H1 (cell line): ENCODE results near the gene ENKD1. TPM values are rescaled to one million over a fixed set of nuclear protein-coding genes. Genes with fewer than 3 reads are reported as not detected.

ENCODE experiments used
- CTCF ChIA-PET: fragments of 300-600 bp; sonication (Branson Sonifier 250); formaldehyde crosslinking; loops from one replicate; lab custom pipeline; 2021; ENCODE audit not compliant: partially characterized antibody; lab: Charles Lee
- POLR2A ChIA-PET: fragments of 300-600 bp; sonication (Branson Sonifier 250); formaldehyde crosslinking; loops from one replicate; lab custom pipeline; 2021; ENCODE audit warnings: inconsistent platforms; ENCODE audit not compliant: partially characterized antibody; lab: Charles Lee
- DNase-seq, 2 experiments: peaks; one replicate each; pipeline versions ENCODE4 v3.0.0 to v3.0.0-alpha.2; 2010 to 2022; ENCODE audit warnings: low spot score in 2 of 2, low read depth in 1 of 2, mixed read lengths in 1 of 2
- FAIRE-seq: peaks from 2 replicates; lab custom pipeline; 2011; peaks lifted over from hg19 to GRCh38; lab: Jason Lieb, UNC
- H2AFZ ChIP-seq: 2 replicates; pipeline ENCODE4 v1.8.1; 2012; ENCODE audit warnings: low read length, inconsistent platforms
- H2AK5ac ChIP-seq: 2 replicates; pipeline ENCODE4 v1.6.1; 2013; ENCODE audit warnings: low read depth, low read length
- H2BK120ac ChIP-seq: replicated peaks from 2 replicates; pipeline ENCODE3; 2013; ENCODE audit warnings: low read depth, low read length, inconsistent platforms
- H2BK12ac ChIP-seq: 2 replicates; pipeline ENCODE4 v1.6.1; 2013; ENCODE audit warnings: low read depth, low read length
- H2BK15ac ChIP-seq: 2 replicates; pipeline ENCODE4 v1.6.1; 2013; ENCODE audit warnings: low read length
- H2BK20ac ChIP-seq: 2 replicates; pipeline ENCODE4 v1.6.1; 2013; ENCODE audit warnings: low read length
- H2BK5ac ChIP-seq: 2 replicates; pipeline ENCODE4 v1.6.1; 2013; ENCODE audit warnings: low read depth, low read length
- H3K14ac ChIP-seq: 2 replicates; pipeline ENCODE4 v1.6.1; 2013; ENCODE audit warnings: inconsistent platforms; ENCODE audit not compliant: insufficient read length
- H3K18ac ChIP-seq: 2 replicates; pipeline ENCODE4 v1.6.1; 2013; ENCODE audit warnings: low read length; ENCODE audit errors: extremely low read depth
- H3K23ac ChIP-seq: 2 replicates; pipeline ENCODE4 v1.6.1; 2013; ENCODE audit warnings: inconsistent platforms; ENCODE audit not compliant: insufficient read length
- H3K23me2 ChIP-seq: 2 replicates; pipeline ENCODE4 v1.6.1; 2013; ENCODE audit warnings: low read depth, low read length
- H3K27ac ChIP-seq: 2 replicates; pipeline ENCODE4 v1.6.1; 2011; ENCODE audit warnings: low read depth, low read length, inconsistent platforms
- H3K27me3 ChIP-seq, 4 experiments: replicated peaks in 1 of 4; 1 replicate in 1 of 4; 2 replicates in 3 of 4; pipeline versions ENCODE4 v1.6.1 to v1.8.1; 2011 to 2013; ENCODE audit warnings: low read length in 3 of 4, mild to moderate bottlenecking in 3 of 4, inconsistent platforms in 2 of 4, mixed read lengths in 2 of 4, moderate library complexity in 1 of 4; ENCODE audit not compliant: control insufficient read depth in 3 of 4, insufficient read depth in 3 of 4; ENCODE audit errors: extremely low read depth in 1 of 4
- H3K36me3 ChIP-seq, 4 experiments: 2 replicates each; pipeline versions ENCODE4 v1.6.1 to v1.8.1; 2011 to 2013; ENCODE audit warnings: mild to moderate bottlenecking in 4 of 4, low read length in 3 of 4, moderate library complexity in 2 of 4, control low read depth in 1 of 4, inconsistent platforms in 1 of 4; ENCODE audit not compliant: insufficient read depth in 4 of 4, control insufficient read depth in 2 of 4
- H3K4ac ChIP-seq: replicated peaks from 2 replicates; pipeline ENCODE3; 2013; ENCODE audit warnings: low read length, low read depth, mixed read lengths, inconsistent platforms; ENCODE audit not compliant: insufficient read length
- H3K4me1 ChIP-seq, 4 experiments: replicated peaks in 1 of 4; 1 replicate in 1 of 4; 2 replicates in 3 of 4; pipeline versions ENCODE4 v1.6.1 to v1.8.1; 2011 to 2013; ENCODE audit warnings: low read length in 3 of 4, inconsistent platforms in 2 of 4, mixed read lengths in 1 of 4; ENCODE audit not compliant: insufficient read depth in 4 of 4, control insufficient read depth in 3 of 4
- H3K4me2 ChIP-seq, 2 experiments: 2 replicates each; pipeline versions ENCODE4 v1.6.1 to v1.8.1; 2011 to 2013; ENCODE audit warnings: low read depth in 2 of 2, low read length in 2 of 2, control low read depth in 1 of 2, inconsistent platforms in 1 of 2, mild to moderate bottlenecking in 1 of 2; ENCODE audit not compliant: insufficient read depth in 1 of 2
- H3K4me3 ChIP-seq, 4 experiments: fragments of 200-600, 300-600 bp in 1 of 4; sonication (generic), shearing (Covaris generic), sonication (Bioruptor Twin) in 1 of 4; 2 replicates each; pipeline versions ENCODE4 v1.5.1 to v1.8.1; 2011 to 2016; ENCODE audit warnings: low read length in 4 of 4, low read depth in 3 of 4, control low read depth in 2 of 4, inconsistent platforms in 2 of 4, mild to moderate bottlenecking in 2 of 4, mixed read lengths in 1 of 4, moderate library complexity in 1 of 4; ENCODE audit not compliant: insufficient read depth in 2 of 4; ENCODE audit errors: extremely low read depth in 1 of 4
- H3K56ac ChIP-seq: replicated peaks from 2 replicates; pipeline ENCODE3; 2013; ENCODE audit warnings: low read depth, mild to moderate bottlenecking, mixed read lengths, low read length, inconsistent platforms; ENCODE audit not compliant: insufficient read length
- H3K79me1 ChIP-seq: 2 replicates; pipeline ENCODE4 v1.6.1; 2013; ENCODE audit warnings: low read depth, low read length, control low read depth
- H3K79me2 ChIP-seq, 2 experiments: 2 replicates each; pipeline versions ENCODE4 v1.6.1 to v1.8.1; 2012 to 2013; ENCODE audit warnings: low read length in 2 of 2, mild to moderate bottlenecking in 2 of 2, inconsistent platforms in 1 of 2; ENCODE audit not compliant: insufficient read depth in 2 of 2, control insufficient read depth in 1 of 2
- H3K9ac ChIP-seq, 4 experiments: replicated peaks in 1 of 4; 1 replicate in 1 of 4; 2 replicates in 3 of 4; pipeline versions ENCODE4 v1.6.1 to v1.8.1; 2011 to 2013; ENCODE audit warnings: low read depth in 3 of 4, low read length in 3 of 4, control low read depth in 2 of 4, mild to moderate bottlenecking in 2 of 4, moderate library complexity in 2 of 4, inconsistent platforms in 1 of 4; ENCODE audit errors: extremely low read depth in 1 of 4
- H3K9me3 ChIP-seq, 2 experiments: 2 replicates each; pipeline versions ENCODE4 v1.6.1 to v1.8.1; 2012 to 2013; ENCODE audit warnings: mild to moderate bottlenecking in 2 of 2, moderate library complexity in 2 of 2, control low read depth in 1 of 2, inconsistent platforms in 1 of 2, low read depth in 1 of 2, low read length in 1 of 2, mixed read lengths in 1 of 2; ENCODE audit not compliant: insufficient read depth in 2 of 2
- H4K20me1 ChIP-seq, 2 experiments: replicated peaks in 1 of 2; 2 replicates each; pipeline versions ENCODE3 to v1.8.1; 2011 to 2013; ENCODE audit warnings: inconsistent platforms in 2 of 2, low read length in 2 of 2, mild to moderate bottlenecking in 1 of 2; ENCODE audit not compliant: insufficient read depth in 2 of 2, control insufficient read depth in 1 of 2
- H4K5ac ChIP-seq: 2 replicates; pipeline ENCODE4 v1.6.1; 2013; ENCODE audit warnings: low read length, low read depth, mixed read lengths, inconsistent platforms; ENCODE audit not compliant: insufficient read length
- H4K8ac ChIP-seq: 2 replicates; pipeline ENCODE4 v1.8.0; 2013; ENCODE audit warnings: mild to moderate bottlenecking, moderate library complexity, low read length, inconsistent platforms; ENCODE audit not compliant: insufficient read depth; ENCODE audit errors: extremely low read depth
- H4K91ac ChIP-seq: replicated peaks from 2 replicates; pipeline ENCODE3; 2013; ENCODE audit warnings: low read length, mixed read lengths, inconsistent platforms; ENCODE audit not compliant: insufficient read length
- BRCA1 ChIP-seq: IDR thresholded peaks from 2 replicates; pipeline ENCODE4 v1.6.1; 2012; ENCODE audit warnings: low read depth, low read length, improper control_type of control experiment
- GTF2F1 ChIP-seq: IDR thresholded peaks from 2 replicates; pipeline ENCODE4 v1.6.1; 2012; ENCODE audit warnings: low read depth, low read length, improper control_type of control experiment, borderline replicate concordance
- RBBP5 ChIP-seq: IDR thresholded peaks from 2 replicates; pipeline ENCODE4 v1.7.1; 2012; ENCODE audit warnings: low read depth, mild to moderate bottlenecking, inconsistent platforms, low read length, moderate library complexity, borderline replicate concordance
- SAP30 ChIP-seq: fragments of 300-600 bp; sonication (generic); IDR thresholded peaks from 2 replicates; pipeline ENCODE4 v1.7.1; 2012; ENCODE audit warnings: low read length, moderate library complexity, mild to moderate bottlenecking, inconsistent platforms; ENCODE audit not compliant: insufficient read depth, insufficient replicate concordance
- SP1 ChIP-seq: IDR thresholded peaks from 2 replicates; pipeline ENCODE4 v1.6.1; 2011; ENCODE audit warnings: low read depth, low read length
- TCF12 ChIP-seq: IDR thresholded peaks from 2 replicates; pipeline ENCODE4 v1.6.1; 2011; ENCODE audit warnings: low read depth, mild to moderate bottlenecking, low read length
- WGBS, 2 experiments: shearing (Covaris generic) in 1 of 2; methylation state at CpG; one replicate each; pipeline versions ENCODE4 v1.1.6 to v1.1.7; 2013 to 2015; ENCODE audit warnings: low lambda C conversion rate in 2 of 2, mixed read lengths in 2 of 2, inconsistent platforms in 1 of 2, low coverage in 1 of 2, missing lambda C conversion rate in 1 of 2; ENCODE audit not compliant: insufficient replicate concordance in 2 of 2, insufficient coverage in 1 of 2, insufficient read length in 1 of 2; ENCODE audit errors: extremely low coverage in 1 of 2, missing lambda C conversion rate in 1 of 2; 5-methylcytosine and 5-hydroxymethylcytosine counted together
- polyA plus RNA-seq, 7 experiments: library from polyadenylated mRNA; depleted of rRNA in 3 of 7; stranded (reverse) in 5 of 7; unstranded in 2 of 7; fragments of >200 nt in 5 of 7; fragments of 200-250 nt in 2 of 7; gene quantifications; 1 replicate in 5 of 7; 2 replicates in 1 of 7; 4 replicates in 1 of 7; pipeline versions ENCODE4 v1.2.1 to v1.2.3, GENCODE V29; 2011 to 2013; ENCODE audit warnings: missing spikeins in 2 of 7, mixed read lengths in 2 of 7
- total RNA-seq: library from RNA; stranded (reverse); fragmentation: NEBNext Ultra II Directional; extraction: Animal tissue kit (Norgen Biotek cat#: 25700); gene quantifications from 2 replicates; pipeline ENCODE4 v1.2.1, GENCODE V29; 2021
- TF ChIP-seq, protein P1 (sequence below): IDR thresholded peaks from 2 replicates; pipeline ENCODE4 v1.6.1; 2011; ENCODE audit warnings: low read length, improper control_type of control experiment

ENKD1 gene
- total and polyA plus RNA-seq, 2 of the 8 experiments (the other 6 are each of a cell fraction or from before 2014, with no cell fraction given) = 12.9 to 16.1 TPM

GRCh38 chr16:67644038-67644437, 22.5 kb downstream of the ENKD1 start:
- H3K79me1 ChIP-seq = no peaks in the 10 kb centered on the region
- H3K27ac ChIP-seq = no peak overlapping the region
- H3K4me1 ChIP-seq = peaks cover 0 to 9% (median 5%) of the 10 kb centered on the region in 4 experiments; a peak in 5 of 7 replicates
- no peak overlapping the region for H3K18ac ChIP-seq
- DNase-seq (no peak), FAIRE-seq (no peak)
- ChIA-PET CTCF (interaction anchor here (0.6 to 18.0 kb wide), 31 partner anchors 11 to 481 kb away, joined by 3 to 202 read pairs (median 4); partner anchors contain the start of genes ACD, C16orf86, CTCF and ENKD1), POLR2A (interaction anchor here (0.6 to 4.5 kb wide), 5 partner anchors 74 to 131 kb away, joined by 3 to 27 read pairs (median 3); partner anchors contain the start of gene CTCF)
- no peak overlapping the region for H4K91ac ChIP-seq
- no peak overlapping the region for H3K9ac ChIP-seq
- TF ChIP-seq, protein P1, sequence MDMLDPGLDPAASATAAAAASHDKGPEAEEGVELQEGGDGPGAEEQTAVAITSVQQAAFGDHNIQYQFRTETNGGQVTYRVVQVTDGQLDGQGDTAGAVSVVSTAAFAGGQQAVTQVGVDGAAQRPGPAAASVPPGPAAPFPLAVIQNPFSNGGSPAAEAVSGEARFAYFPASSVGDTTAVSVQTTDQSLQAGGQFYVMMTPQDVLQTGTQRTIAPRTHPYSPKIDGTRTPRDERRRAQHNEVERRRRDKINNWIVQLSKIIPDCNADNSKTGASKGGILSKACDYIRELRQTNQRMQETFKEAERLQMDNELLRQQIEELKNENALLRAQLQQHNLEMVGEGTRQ = no peak
- TF ChIP-seq SAP30 = no peak
- no peak for TF ChIP-seq TCF12
- TF ChIP-seq RBBP5 = no peak
- TF ChIP-seq SP1 = no peak
- no peak for TF ChIP-seq BRCA1
- no peak for TF ChIP-seq GTF2F1
- H3K56ac ChIP-seq = no peak overlapping the region
- no peaks in the 10 kb centered on the region for H3K79me2 ChIP-seq
- H2AFZ ChIP-seq = no peak overlapping the region
- no peak overlapping the region for H3K4ac ChIP-seq
- 91% methylated on average over 7 of the region's 9 CpGs; no CpG with 5 or more reads in 1 of the 2 experiments for WGBS, 2 experiments
- no peaks in the 10 kb centered on the region for H3K9me3 ChIP-seq
- peaks cover 0 to 3% of the 10 kb centered on the region in 2 experiments for H4K20me1 ChIP-seq
- no peak overlapping the region for H3K4me2 ChIP-seq
- no peak overlapping the region for H3K14ac ChIP-seq
- H2BK15ac ChIP-seq = no peak overlapping the region
- H3K4me3 ChIP-seq = no peak overlapping the region; a peak in 1 of 8 replicates
- H3K23ac ChIP-seq = no peak overlapping the region
- peaks cover 3 to 31% (median 18%) of the 10 kb centered on the region in 4 experiments; a peak in 6 of 7 replicates for H3K27me3 ChIP-seq
- H2BK12ac ChIP-seq = no peak overlapping the region
- no peak overlapping the region for H2AK5ac ChIP-seq
- H4K5ac ChIP-seq = no peak overlapping the region
- H3K36me3 ChIP-seq = peaks cover 0 to 1% (median under 1%) of the 10 kb centered on the region in 4 experiments; a peak in 3 of 8 replicates
- peaks cover 6% of the 10 kb centered on the region; the same call in 1 of the 2 replicates for H3K23me2 ChIP-seq
- no peak overlapping the region for H2BK20ac ChIP-seq
- H2BK5ac ChIP-seq = no peak overlapping the region
- no peak overlapping the region for H2BK120ac ChIP-seq
- 0 out of 2 replicates have a peak overlapping the region, but pooled peaks have one; percentile 25 for H4K8ac ChIP-seq
